PC-3 (cell line): ENCODE results near the gene CASK.

ENCODE experiments used
- EZH2 ChIP-seq: fragments of 300-600 bp; sonication (generic); IDR thresholded peaks from one replicate; pipeline ENCODE4 v1.6.1; 2017; ENCODE audit warnings: antibody characterized with exemption, mild to moderate bottlenecking, low read length; ENCODE audit not compliant: unreplicated experiment
- EZH2phosphoT487 ChIP-seq: fragments of 300-600 bp; sonication (generic); IDR thresholded peaks from 2 replicates; pipeline ENCODE4 v1.6.1; 2018; ENCODE audit warnings: mild to moderate bottlenecking, antibody characterized with exemption, low read length, borderline replicate concordance
- TF ChIP-seq, protein P1 (sequence below): fragments of 300-600 bp; sonication (generic); conservative IDR thresholded peaks from 2 replicates; pipeline ENCODE4 v1.5.1; 2017; ENCODE audit warnings: antibody characterized with exemption, low read depth, mild to moderate bottlenecking, low read length

DNA sequence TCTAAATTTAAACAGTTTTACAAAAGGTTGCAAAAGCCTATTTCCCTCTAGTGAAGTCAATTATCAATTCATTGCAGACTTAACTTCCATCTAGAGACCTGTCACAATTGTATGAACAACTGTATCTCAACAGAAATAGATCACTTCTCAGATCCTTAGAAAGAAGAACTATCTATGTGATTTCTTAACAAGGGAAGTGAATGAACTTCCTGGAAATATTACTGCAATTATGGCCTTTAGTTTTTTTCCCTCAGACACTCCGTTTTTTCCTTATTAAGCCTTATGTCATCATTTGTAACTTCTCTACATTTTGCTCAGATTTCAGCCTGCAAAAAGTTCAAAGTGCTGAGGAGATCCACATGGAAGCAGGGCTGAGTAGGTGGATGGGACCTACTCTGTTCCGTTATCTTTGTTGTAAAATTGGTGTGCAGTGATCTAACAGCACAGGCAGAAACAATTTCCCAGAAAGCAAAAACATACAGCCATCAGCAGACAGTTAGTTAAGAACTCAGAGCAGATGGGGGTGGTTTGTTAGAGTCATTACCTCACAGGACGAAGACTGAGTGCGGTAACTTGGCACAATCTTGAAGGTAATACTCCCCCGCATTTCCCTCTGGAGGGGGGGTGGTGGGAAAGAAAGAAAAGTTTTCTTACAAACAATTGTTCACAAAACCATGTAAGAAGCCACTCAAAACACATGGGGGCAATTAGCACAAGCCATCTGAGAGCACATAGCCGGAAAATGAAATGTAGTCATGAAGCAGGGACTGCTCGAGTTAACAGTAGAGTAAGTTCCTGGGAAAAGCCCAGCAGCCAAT, 363.9 kb downstream of the CASK start:
- TF ChIP-seq, protein P1, sequence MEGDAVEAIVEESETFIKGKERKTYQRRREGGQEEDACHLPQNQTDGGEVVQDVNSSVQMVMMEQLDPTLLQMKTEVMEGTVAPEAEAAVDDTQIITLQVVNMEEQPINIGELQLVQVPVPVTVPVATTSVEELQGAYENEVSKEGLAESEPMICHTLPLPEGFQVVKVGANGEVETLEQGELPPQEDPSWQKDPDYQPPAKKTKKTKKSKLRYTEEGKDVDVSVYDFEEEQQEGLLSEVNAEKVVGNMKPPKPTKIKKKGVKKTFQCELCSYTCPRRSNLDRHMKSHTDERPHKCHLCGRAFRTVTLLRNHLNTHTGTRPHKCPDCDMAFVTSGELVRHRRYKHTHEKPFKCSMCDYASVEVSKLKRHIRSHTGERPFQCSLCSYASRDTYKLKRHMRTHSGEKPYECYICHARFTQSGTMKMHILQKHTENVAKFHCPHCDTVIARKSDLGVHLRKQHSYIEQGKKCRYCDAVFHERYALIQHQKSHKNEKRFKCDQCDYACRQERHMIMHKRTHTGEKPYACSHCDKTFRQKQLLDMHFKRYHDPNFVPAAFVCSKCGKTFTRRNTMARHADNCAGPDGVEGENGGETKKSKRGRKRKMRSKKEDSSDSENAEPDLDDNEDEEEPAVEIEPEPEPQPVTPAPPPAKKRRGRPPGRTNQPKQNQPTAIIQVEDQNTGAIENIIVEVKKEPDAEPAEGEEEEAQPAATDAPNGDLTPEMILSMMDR = no peak
- TF ChIP-seq EZH2phosphoT487 (no peak), EZH2 (no peak)
